GM18517 (cell line): ENCODE results near the gene AKNAD1.
A peak's percentile ranks its signal among the peaks of the same experiment; 100 is the strongest.
"Not testable (repeated sequence)": the region's sequence is repeated elsewhere in the genome, so short reads cannot be mapped to it uniquely, and the experiment has no call there.

Source experiments
- ATAC-seq: cut with Tn5 transposase; IDR thresholded peaks from one replicate; pipeline ENCODE4 v1.9.1; 2021; ENCODE audit warnings: mild to moderate bottlenecking, moderate library complexity; ENCODE audit not compliant: unreplicated experiment

Gene AKNAD1

GRCh38 chr1:108856994-108857393, at the start of gene AKNAD1:
Gene AKNAD1 (minus strand): TSS chr1:108857094. CDS start chr1:108852664, 4,430 bp downstream.
- ATAC-seq = no peak

- no peak for ATAC-seq
These were observed 44.2 kb upstream of the AKNAD1 start for GRCh38 chr1:108901106-108901505.

- peak; percentile 59 for ATAC-seq
These were observed 41.2 kb upstream of the AKNAD1 start for GRCh38 chr1:108897865-108898720.

GRCh38 chr1:108896146-108897145, 39.6 kb upstream of the AKNAD1 start:
- ATAC-seq = no peak

GRCh38 chr1:108893141-108893530, 36.2 kb upstream of the AKNAD1 start:
- ATAC-seq = no peak

- no peak for ATAC-seq
These were observed 35.7 kb upstream of the AKNAD1 start for GRCh38 chr1:108892356-108893140.

GRCh38 chr1:108889706-108890384, 33.0 kb upstream of the AKNAD1 start:
- ATAC-seq = no peak

- not testable (repeated sequence) for ATAC-seq
These were observed 32.2 kb upstream of the AKNAD1 start for GRCh38 chr1:108889006-108889645.

- ATAC-seq = no peak
These were observed 29.4 kb upstream of the AKNAD1 start for GRCh38 chr1:108886292-108886691.

- ATAC-seq = no peak
These were observed 28.1 kb upstream of the AKNAD1 start for GRCh38 chr1:108884968-108885367.

- no peak for ATAC-seq
These were observed 25.9 kb upstream of the AKNAD1 start for GRCh38 chr1:108882837-108883236.

GRCh38 chr1:108881369-108881768, 24.5 kb upstream of the AKNAD1 start:
- ATAC-seq = no peak

GRCh38 chr1:108880850-108881249, 24.0 kb upstream of the AKNAD1 start:
- no peak for ATAC-seq

- no peak for ATAC-seq
These were observed 21.8 kb upstream of the AKNAD1 start for GRCh38 chr1:108878678-108879077.

- ATAC-seq = no peak
These were observed 21.2 kb upstream of the AKNAD1 start for GRCh38 chr1:108878160-108878469.

GRCh38 chr1:108877348-108878159, 20.7 kb upstream of the AKNAD1 start:
- ATAC-seq = no peak

- no peak for ATAC-seq
These were observed 14.3 kb upstream of the AKNAD1 start for GRCh38 chr1:108871050-108871724.

- ATAC-seq = no peak
These were observed 8.5 kb upstream of the AKNAD1 start for GRCh38 chr1:108865316-108865910.
